Karpas-422 (cell line): Measurements from ENCODE around the gene LRRC26. TPM values are rescaled to one million over a fixed set of nuclear protein-coding genes. Genes with fewer than 3 reads are reported as not detected.
A peak's percentile ranks its signal among the peaks of the same experiment; 100 is the strongest.

ENCODE experiments used
- DNase-seq: peaks from one replicate; pipeline ENCODE4 v3.0.0-alpha.2; 2015
- H2AFZ ChIP-seq: fragments of 200-600 bp; sonication (generic); 2 replicates; pipeline ENCODE4 v1.6.1; 2014; ENCODE audit warnings: antibody characterized with exemption, low read length, mixed read lengths
- H3K27ac ChIP-seq: fragments of 200-600 bp; sonication (generic); 2 replicates; pipeline ENCODE4 v1.5.1; 2014; ENCODE audit warnings: mild to moderate bottlenecking, low read length, moderate library complexity
- H3K27me3 ChIP-seq: fragments of 200-600 bp; sonication (generic); 2 replicates; pipeline ENCODE4 v1.6.1; 2014; ENCODE audit warnings: low read length, mixed read lengths
- H3K36me3 ChIP-seq: fragments of 200-600 bp; sonication (generic); 2 replicates; pipeline ENCODE4 v1.6.1; 2014; ENCODE audit warnings: low read length, mixed read lengths; ENCODE audit not compliant: insufficient read depth
- H3K4me1 ChIP-seq: fragments of 200-600 bp; sonication (generic); 2 replicates; pipeline ENCODE4 v1.6.1; 2014; ENCODE audit warnings: mild to moderate bottlenecking, low read length, mixed read lengths
- H3K4me2 ChIP-seq: fragments of 200-600 bp; sonication (generic); 2 replicates; pipeline ENCODE4 v1.6.1; 2014; ENCODE audit warnings: low read length, low read depth, mild to moderate bottlenecking; ENCODE audit not compliant: poor library complexity, severe bottlenecking
- H3K4me3 ChIP-seq: fragments of 200-600 bp; sonication (generic); 2 replicates; pipeline ENCODE4 v1.5.1; 2014; ENCODE audit warnings: mild to moderate bottlenecking, antibody characterized with exemption, low read length, mixed read lengths
- H3K79me2 ChIP-seq: fragments of 200-600 bp; sonication (generic); 2 replicates; pipeline ENCODE4 v1.6.1; 2014; ENCODE audit warnings: mild to moderate bottlenecking, low read length, mixed read lengths
- H3K9ac ChIP-seq: fragments of 200-600 bp; sonication (generic); 2 replicates; pipeline ENCODE4 v1.6.0; 2014; ENCODE audit warnings: low read length
- H3K9me2 ChIP-seq: fragments of 200-600 bp; sonication (generic), shearing (Covaris generic); replicated peaks from 2 replicates; pipeline ENCODE4 v1.6.0; 2014; ENCODE audit warnings: mild to moderate bottlenecking, low read length, moderate library complexity; ENCODE audit not compliant: insufficient read depth
- H3K9me3 ChIP-seq: fragments of 300-700, 200-600 bp; sonication (generic); 2 replicates; pipeline ENCODE4 v1.6.1; 2014; ENCODE audit warnings: low read length, mixed read lengths
- H4K20me1 ChIP-seq: fragments of 200-600 bp; sonication (generic); 2 replicates; pipeline ENCODE4 v1.6.1; 2014; ENCODE audit warnings: mild to moderate bottlenecking, antibody characterized with exemption, low read length, low read depth; ENCODE audit not compliant: insufficient read depth
- total RNA-seq: library from RNA; depleted of rRNA; stranded (reverse); fragments of >200 nt; shearing (Covaris generic); gene quantifications from 2 replicates; pipeline ENCODE4 v1.2.3, GENCODE V29; 2014; ENCODE audit warnings: low replicate concordance

Gene LRRC26
- total RNA-seq, 1 experiment from 2014 or later: not detected

DNA sequence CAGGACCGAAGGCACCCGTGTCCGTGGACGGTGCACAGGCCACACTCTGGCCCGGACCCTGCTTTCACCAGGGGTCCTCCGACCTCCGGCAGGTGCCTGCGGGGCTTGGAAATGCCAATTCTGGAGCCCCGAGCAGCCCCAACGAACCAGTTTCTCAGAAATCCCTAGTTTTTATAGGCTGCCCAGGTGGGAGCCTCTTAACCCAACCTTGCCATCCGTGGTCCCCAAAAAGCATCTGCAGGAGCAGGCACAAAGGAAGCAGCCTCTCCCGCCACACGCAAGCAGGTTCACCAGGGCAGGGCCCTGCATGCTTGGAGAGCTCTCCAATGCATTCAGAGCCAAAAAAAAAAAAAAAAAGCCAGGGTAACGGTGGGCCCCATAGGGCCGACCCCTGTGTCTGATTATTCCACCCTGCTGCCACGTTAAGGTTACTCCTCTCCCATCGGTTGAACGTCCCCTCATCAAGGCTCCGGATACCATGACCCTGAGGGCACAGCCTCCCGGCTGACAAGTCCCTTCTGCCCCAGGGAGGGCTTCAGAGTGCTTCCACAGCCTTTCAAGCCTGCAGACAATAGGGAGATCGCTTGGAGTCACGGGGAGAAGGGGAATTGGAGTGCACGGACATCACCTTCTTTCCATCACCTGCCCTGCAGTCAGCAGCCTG, 31.5 kb upstream of the LRRC26 start:
- DNase-seq: peak; percentile 65
- Histone ChIP-seq H2AFZ (no peak overlapping the region), H3K9me3 (no peaks in the 10 kb centered on the region), H3K36me3 (no peaks in the 10 kb centered on the region), H4K20me1 (0 out of 2 replicates have a peak, but pooled peaks cover 5% of the 10 kb centered on the region), H3K4me2 (peak overlapping the region; percentile 85), H3K79me2 (peaks cover 78% of the 10 kb centered on the region), H3K9me2 (no peaks in the 10 kb centered on the region), H3K27me3 (no peaks in the 10 kb centered on the region), H3K4me1 (peaks cover 66% of the 10 kb centered on the region), H3K27ac (peak overlapping the region; percentile 79), H3K9ac (peak overlapping the region; percentile 93), H3K4me3 (peak overlapping the region; percentile 94)

DNA sequence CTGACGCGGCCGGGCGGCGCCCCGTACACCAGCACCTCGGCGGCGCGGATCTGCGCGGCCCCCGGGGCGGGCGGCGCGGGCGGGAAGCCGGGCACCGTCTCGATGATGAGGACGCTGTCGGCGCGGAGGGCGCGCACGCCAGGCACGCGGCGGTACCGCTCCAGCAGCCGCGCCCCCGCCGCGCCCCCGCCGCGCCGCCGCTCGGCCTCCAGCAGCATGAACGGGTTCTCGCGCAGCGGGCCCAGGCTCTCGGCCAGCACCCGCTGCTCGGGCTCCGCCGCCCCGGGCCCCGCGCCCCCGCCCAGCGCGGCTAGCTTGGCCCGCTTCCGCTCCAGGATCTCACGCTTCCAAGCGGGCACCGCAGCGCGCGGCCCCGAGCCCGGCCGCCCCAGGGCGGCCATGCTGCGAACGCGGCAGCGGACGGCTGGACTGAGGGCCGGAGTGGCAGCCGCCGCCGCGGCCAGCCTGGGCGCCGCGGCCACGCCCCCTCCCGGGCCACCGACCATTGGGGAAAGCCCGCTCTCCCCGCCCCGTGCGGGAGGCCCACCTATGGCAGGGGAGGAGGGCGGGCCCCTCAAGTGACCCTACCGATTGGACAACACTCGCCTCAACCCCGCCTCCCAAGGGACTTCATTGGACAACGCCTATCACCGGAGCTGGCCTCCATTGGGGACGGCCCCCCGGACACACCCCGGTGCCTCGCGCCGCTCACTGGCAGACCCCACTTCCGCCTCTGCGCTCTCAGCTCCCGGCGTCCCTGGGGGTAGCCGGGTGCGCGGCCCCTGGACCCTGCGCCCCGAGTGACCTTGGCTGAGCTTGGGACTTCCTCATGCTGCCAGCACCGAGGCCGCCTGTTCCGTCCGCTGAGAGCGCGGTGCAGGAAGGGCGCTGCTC, 30.7 kb upstream of the LRRC26 start, which contains the start of gene TPRN:
TPRN (minus strand) TSS at position 431 of the 894 bp plus-strand sequence; CDS start at position 401, 30 bp downstream.
- peak within 1 kb of the TSS; percentile 94 for H3K4me3 ChIP-seq
- peaks cover 64% of the 10 kb centered on the region for H3K4me1 ChIP-seq
- H2AFZ ChIP-seq: no peak within 1 kb of the TSS
- no peaks in the 10 kb centered on the region for H3K36me3 ChIP-seq
- peak; percentile 100 for DNase-seq
- H3K9me3 ChIP-seq: no peaks in the 10 kb centered on the region
- no peaks in the 10 kb centered on the region for H3K9me2 ChIP-seq
- peak within 1 kb of the TSS; percentile 87 for H3K4me2 ChIP-seq
- peak within 1 kb of the TSS; percentile 79 for H3K27ac ChIP-seq
- H3K27me3 ChIP-seq: no peaks in the 10 kb centered on the region
- H3K79me2 ChIP-seq: peaks cover 73% of the 10 kb centered on the region
- H4K20me1 ChIP-seq: 0 out of 2 replicates have a peak, but pooled peaks cover 6% of the 10 kb centered on the region
- peak within 1 kb of the TSS; percentile 93 for H3K9ac ChIP-seq

DNA sequence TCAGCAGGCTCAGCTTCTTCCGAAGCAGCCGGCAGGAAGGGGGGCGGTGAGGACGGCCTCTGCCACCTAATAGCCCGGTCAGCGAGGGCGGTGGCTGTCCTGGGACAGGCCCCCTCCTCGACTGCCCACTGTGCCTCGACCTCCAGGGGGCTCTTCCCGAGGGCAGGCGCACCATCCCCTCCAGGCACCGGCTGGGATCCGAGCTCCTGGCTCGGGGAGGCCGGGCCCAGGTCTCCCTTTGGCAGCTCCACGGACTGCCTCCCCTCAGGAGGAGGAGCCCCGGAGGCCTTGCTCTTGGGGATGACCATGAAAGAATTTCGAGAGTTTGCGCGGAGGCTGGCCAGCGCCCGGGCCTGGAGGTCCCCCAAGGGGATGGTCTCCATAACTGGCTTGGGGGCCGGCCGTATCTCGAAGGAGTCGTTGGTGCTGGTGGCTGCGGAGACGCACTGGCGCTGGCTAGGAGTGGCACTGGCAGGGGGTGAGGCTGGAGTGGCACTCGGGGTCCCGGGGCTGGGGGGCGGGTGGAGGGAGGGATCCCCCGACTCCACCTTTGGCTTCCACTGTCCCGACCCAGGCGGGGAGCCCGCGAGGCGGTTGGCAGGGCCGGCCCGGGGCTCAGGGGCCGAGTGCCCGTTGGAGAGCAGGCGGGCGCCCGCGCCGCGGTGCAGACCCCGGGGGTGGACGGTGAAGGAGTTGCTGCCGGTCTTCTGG, 29.7 kb upstream of the LRRC26 start:
- Histone ChIP-seq H3K36me3 (no peaks in the 10 kb centered on the region), H3K9me3 (no peaks in the 10 kb centered on the region), H3K9ac (peak overlapping the region; percentile 73), H3K9me2 (no peaks in the 10 kb centered on the region), H3K4me2 (peak overlapping the region; percentile 87), H3K79me2 (peaks cover 72% of the 10 kb centered on the region), H3K27ac (no peak overlapping the region), H3K4me1 (peaks cover 61% of the 10 kb centered on the region), H2AFZ (no peak overlapping the region), H3K27me3 (no peaks in the 10 kb centered on the region), H3K4me3 (peak overlapping the region; percentile 67), H4K20me1 (peaks cover 9% of the 10 kb centered on the region; the same call in 1 of the 2 replicates)
- peak; percentile 40 for DNase-seq

DNA sequence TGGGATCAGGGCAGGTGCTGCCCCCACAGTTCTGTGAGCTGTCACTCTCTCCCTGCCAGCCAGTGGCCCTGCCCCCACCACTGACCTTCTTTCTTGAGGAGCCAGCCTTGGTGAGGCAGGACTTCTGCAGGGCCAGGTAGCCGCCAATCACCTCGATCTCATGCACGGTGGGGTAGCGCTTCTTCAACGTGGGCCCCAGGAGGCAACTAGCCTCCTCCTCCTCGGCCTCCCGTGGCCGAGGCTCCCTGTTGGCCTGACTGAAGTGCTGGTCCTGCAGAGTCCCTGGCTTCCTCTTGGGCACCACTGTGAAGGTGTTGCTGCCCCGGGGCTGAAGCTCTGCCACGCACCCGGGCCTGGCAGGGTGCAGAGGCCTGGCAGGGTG, 29.0 kb upstream of the LRRC26 start:
- Histone ChIP-seq H3K36me3 (no peaks in the 10 kb centered on the region), H3K9ac (peak overlapping the region; percentile 73), H3K27me3 (no peaks in the 10 kb centered on the region), H2AFZ (no peak overlapping the region), H3K4me2 (peak overlapping the region; percentile 87), H3K4me3 (peak overlapping the region; percentile 67), H3K79me2 (peaks cover 66% of the 10 kb centered on the region), H3K9me2 (no peaks in the 10 kb centered on the region), H3K4me1 (peaks cover 54% of the 10 kb centered on the region), H3K9me3 (no peaks in the 10 kb centered on the region), H3K27ac (no peak overlapping the region), H4K20me1 (peaks cover 5% of the 10 kb centered on the region; the same call in 1 of the 2 replicates)
- peak; percentile 39 for DNase-seq

DNA sequence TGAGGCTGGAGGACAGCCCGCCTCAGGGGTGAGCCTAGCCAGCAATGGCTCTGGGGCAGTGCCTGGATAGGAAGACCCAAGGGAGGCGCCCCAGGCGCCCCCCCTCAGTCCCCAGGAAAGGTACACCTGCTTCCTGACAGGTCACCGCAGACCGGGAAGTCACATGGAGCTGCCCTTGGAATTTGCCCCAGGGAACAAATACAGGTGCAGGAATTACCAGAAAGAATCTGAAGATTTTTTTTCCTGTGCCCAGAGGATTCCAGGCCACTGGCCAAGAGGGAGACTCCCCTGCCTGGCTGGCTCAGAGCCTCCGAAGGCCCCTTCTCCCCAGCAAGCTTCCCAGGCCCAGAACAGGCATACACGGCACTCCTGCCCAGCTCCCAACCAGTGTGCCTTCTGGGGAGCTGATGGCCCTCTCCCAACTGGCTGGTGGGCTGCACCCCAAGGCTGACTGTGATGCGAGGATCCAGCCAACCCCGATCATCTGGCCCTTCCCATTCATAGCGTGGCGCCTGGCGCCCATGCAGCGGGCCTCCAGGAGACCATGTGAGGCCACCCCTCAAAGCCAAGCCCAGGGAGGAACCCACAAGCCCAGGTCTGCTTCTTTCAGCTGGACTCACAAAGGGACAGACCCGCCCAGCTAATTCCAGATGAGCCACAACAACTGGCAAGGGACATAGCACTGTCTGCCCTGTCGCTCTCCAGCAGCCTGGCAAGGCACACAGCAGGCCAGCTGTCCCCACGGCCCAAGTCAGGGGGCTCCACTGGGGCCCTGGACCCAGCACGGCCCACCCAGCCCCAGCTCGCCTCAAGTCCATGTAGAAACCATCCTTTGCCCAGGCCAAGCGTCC, 28.4 kb upstream of the LRRC26 start:
- Histone ChIP-seq H3K4me3 (peak overlapping the region; percentile 67; the same call in 1 of the 2 replicates), H3K9ac (peak overlapping the region; percentile 73), H3K9me2 (no peaks in the 10 kb centered on the region), H3K27ac (no peak overlapping the region), H3K79me2 (peaks cover 60% of the 10 kb centered on the region), H3K9me3 (no peaks in the 10 kb centered on the region), H3K4me2 (peak overlapping the region; percentile 87), H3K36me3 (no peaks in the 10 kb centered on the region), H3K4me1 (peaks cover 48% of the 10 kb centered on the region), H4K20me1 (peaks cover 5% of the 10 kb centered on the region; the same call in 1 of the 2 replicates), H3K27me3 (no peaks in the 10 kb centered on the region), H2AFZ (no peak overlapping the region)
- peak; percentile 39 for DNase-seq

DNA sequence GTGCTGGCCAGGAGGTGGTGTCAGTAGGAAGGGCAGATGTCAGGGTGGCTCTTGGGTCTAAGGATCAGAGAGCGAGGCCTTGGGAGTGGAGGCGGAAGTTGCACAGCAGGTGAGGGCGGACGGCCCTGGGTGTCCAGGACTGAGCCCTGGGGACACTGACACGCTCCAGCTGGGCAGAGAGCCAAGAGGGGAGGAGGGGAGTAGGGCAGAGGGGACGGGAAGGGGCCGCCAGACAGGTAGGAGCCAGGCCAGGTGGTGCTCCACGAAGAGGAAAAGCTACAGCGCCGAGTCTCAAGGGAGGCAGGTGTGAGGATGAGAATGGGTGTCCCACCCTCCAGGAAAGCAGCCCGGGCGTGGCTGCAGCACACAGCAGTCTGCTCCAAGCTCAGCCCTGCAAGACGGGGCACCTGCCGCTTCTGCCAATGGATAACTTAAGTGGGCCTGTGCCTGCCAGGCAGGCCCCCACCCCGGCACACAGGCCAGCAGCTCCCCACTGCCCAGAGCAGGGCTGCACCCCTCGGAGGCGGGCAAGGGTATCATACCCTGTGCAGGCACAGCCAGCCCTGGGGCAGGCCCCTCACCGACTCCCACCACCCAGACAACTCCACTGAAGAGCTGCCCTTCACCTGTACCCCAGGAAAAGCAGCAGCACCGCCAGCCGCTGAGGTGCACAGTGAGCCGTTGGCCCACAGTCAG, 25.8 kb upstream of the LRRC26 start:
- H3K27me3 ChIP-seq: no peaks in the 10 kb centered on the region
- no peak overlapping the region for H3K4me3 ChIP-seq
- H3K9ac ChIP-seq: no peak overlapping the region
- H2AFZ ChIP-seq: no peak overlapping the region
- H3K9me3 ChIP-seq: no peaks in the 10 kb centered on the region
- DNase-seq: no peak
- no peak overlapping the region for H3K27ac ChIP-seq
- H3K36me3 ChIP-seq: no peaks in the 10 kb centered on the region
- H4K20me1 ChIP-seq: peaks cover 5% of the 10 kb centered on the region; the same call in 1 of the 2 replicates
- no peak overlapping the region for H3K4me2 ChIP-seq
- peaks cover 48% of the 10 kb centered on the region for H3K79me2 ChIP-seq
- no peaks in the 10 kb centered on the region for H3K9me2 ChIP-seq
- peaks cover 31% of the 10 kb centered on the region for H3K4me1 ChIP-seq

DNA sequence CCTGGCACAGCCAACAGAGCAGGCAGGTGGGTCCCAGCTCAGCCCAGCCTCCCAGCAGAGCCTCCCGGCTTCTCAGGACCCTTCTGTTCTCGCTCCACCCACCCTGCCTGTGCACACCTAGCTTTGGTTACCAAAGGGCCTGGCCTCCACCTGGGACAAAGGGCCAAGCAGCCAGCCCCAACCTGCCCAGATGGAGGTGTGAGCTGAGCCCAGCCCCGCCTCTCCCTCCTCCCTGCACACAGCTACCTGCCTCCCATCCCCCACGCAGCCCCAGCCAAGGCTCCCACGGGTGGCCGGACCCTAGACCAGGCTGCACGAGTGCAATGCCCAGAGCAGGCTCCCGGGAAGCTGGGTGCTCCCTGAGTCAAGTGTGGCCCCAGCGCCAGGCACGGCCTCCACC, 25.1 kb upstream of the LRRC26 start:
- Histone ChIP-seq H3K36me3 (no peaks in the 10 kb centered on the region), H4K20me1 (peaks cover 11% of the 10 kb centered on the region; the same call in 1 of the 2 replicates), H3K27ac (no peak overlapping the region), H3K27me3 (no peaks in the 10 kb centered on the region), H3K4me1 (peaks cover 39% of the 10 kb centered on the region), H3K79me2 (peaks cover 56% of the 10 kb centered on the region), H3K9me2 (no peaks in the 10 kb centered on the region), H3K4me2 (no peak overlapping the region), H3K9me3 (no peaks in the 10 kb centered on the region), H3K4me3 (no peak overlapping the region), H3K9ac (no peak overlapping the region), H2AFZ (no peak overlapping the region)
- DNase-seq: no peak
